HT1080 (cell line): ENCODE data around the gene HMGN4. TPM values are rescaled to one million over a fixed set of nuclear protein-coding genes. Genes with fewer than 3 reads are reported as not detected.

ENCODE experiments used
- DNase-seq: peaks from one replicate; pipeline ENCODE4 v3.0.0-alpha.2; 2015; ENCODE audit warnings: low read depth
- polyA plus RNA-seq, 2 experiments: library from polyadenylated mRNA; depleted of rRNA; stranded (reverse); fragments of >200 nt; gene quantifications; 2 replicates each; pipeline ENCODE4 v1.2.3, GENCODE V29; 2015
- total RNA-seq: library from RNA; depleted of rRNA; stranded (reverse); fragments of >200 nt; shearing (Covaris generic); gene quantifications from 2 replicates; pipeline ENCODE4 v1.2.3, GENCODE V29; 2014; rRNA removed

HMGN4 gene
- total RNA-seq, result 74.0 and 75.1 TPM in 2 replicates
- 102 and 114 TPM in 2 replicates for polyA plus RNA-seq (2015; cell fraction: cytosol; rRNA removed)
- 58.2 and 64.5 TPM in 2 replicates for polyA plus RNA-seq (2015; cell fraction: nucleus; rRNA removed)

GRCh38 chr6:26537846-26538571 is at the start of gene HMGN4:
Gene HMGN4, plus strand, starts transcription at chr6:26538366. Its CDS starts 6,841 bp downstream, at chr6:26545207.
- peak; percentile 92 for DNase-seq

- DNase-seq, result no peak
Observed at GRCh38 chr6:26489996-26490964, 47.9 kb upstream of the HMGN4 start.

GRCh38 chr6:26491604-26492003 is 46.6 kb upstream of the HMGN4 start:
- DNase-seq, result no peak

- peak; percentile 41 for DNase-seq
Observed at GRCh38 chr6:26493258-26493657, 44.9 kb upstream of the HMGN4 start.

- DNase-seq, result no peak
Observed at GRCh38 chr6:26494117-26494516, 44.0 kb upstream of the HMGN4 start.

GRCh38 chr6:26495281-26495680 is 42.9 kb upstream of the HMGN4 start:
- no peak for DNase-seq

- DNase-seq, result no peak
Observed at GRCh38 chr6:26497610-26498009, 40.6 kb upstream of the HMGN4 start.

- DNase-seq, result no peak
Observed at GRCh38 chr6:26500102-26500501, 38.1 kb upstream of the HMGN4 start, which contains the start of gene BTN1A1. Gene BTN1A1, plus strand, starts transcription at chr6:26500303. Its CDS starts 984 bp downstream, at chr6:26501287.

- DNase-seq, result no peak
Observed at GRCh38 chr6:26501482-26501986, 36.6 kb upstream of the HMGN4 start.

- DNase-seq, result no peak
Observed at GRCh38 chr6:26502165-26502564, 36.0 kb upstream of the HMGN4 start.

- no peak for DNase-seq
Observed at GRCh38 chr6:26502626-26503025, 35.5 kb upstream of the HMGN4 start.

GRCh38 chr6:26507658-26508057 is 30.5 kb upstream of the HMGN4 start:
- DNase-seq, result no peak

- peak; percentile 61 for DNase-seq
Observed at GRCh38 chr6:26511033-26511432, 27.1 kb upstream of the HMGN4 start.

- no peak for DNase-seq
Observed at GRCh38 chr6:26514984-26515383, 23.2 kb upstream of the HMGN4 start.

- DNase-seq, result no peak
Observed at GRCh38 chr6:26516481-26517427, 21.4 kb upstream of the HMGN4 start.

- DNase-seq, result no peak
Observed at GRCh38 chr6:26519359-26519758, 18.8 kb upstream of the HMGN4 start.

- DNase-seq, result peak; percentile 60
Observed at GRCh38 chr6:26520237-26520849, 17.8 kb upstream of the HMGN4 start.

GRCh38 chr6:26520850-26521599 is 17.1 kb upstream of the HMGN4 start:
- DNase-seq, result peak; percentile 75
